ENCODE data around the gene NUDT3. TPM values are rescaled to one million over a fixed set of nuclear protein-coding genes. Genes with fewer than 3 reads are reported as not detected.
A peak's percentile ranks its signal among the peaks of the same experiment; 100 is the strongest.

Gene NUDT3
- total and polyA plus RNA-seq, 9 of the 15 experiments (the other 6 are each of a cell fraction or from before 2014, with no cell fraction given) = 5.4 to 81.2 (median 56.4) TPM

GRCh38 chr6:34281702-34282334, 110.7 kb downstream of the NUDT3 start (continued):
- TF ChIP-seq POLR3G (IDR thresholded peaks at IDR 0.05; ENCODE audit: extremely low read depth, insufficient read length, insufficient replicate concordance) (no peak), SNIP1 (IDR thresholded peaks at IDR 0.05; ENCODE audit: low read depth) (no peak), TCF3 (CRISPR knock-in tag; IDR thresholded peaks at IDR 0.05) (peak; percentile 99), NKRF (IDR thresholded peaks at IDR 0.05; ENCODE audit: borderline replicate concordance) (no peak), ZNF436 (CRISPR knock-in tag; IDR thresholded peaks at IDR 0.05) (no peak), PRMT5 (CRISPR knock-in tag; IDR thresholded peaks at IDR 0.05) (no peak), CBX3 (IDR thresholded peaks at IDR 0.05; ENCODE audit: borderline replicate concordance in 1 of 2, low read length in 2 of 2) (peak in 1 of 2 experiments; percentile 50; a peak in 1 of 3 replicates), POLR2B (IDR thresholded peaks at IDR 0.05; ENCODE audit: low read depth, partially characterized antibody) (no peak), RUNX1 (IDR thresholded peaks at IDR 0.05; ENCODE audit: low read depth) (0 out of 2 replicates have a peak, but pooled peaks have one; percentile 65), MTA2 (IDR thresholded peaks at IDR 0.05; ENCODE audit: low read depth) (peak; percentile 92), ETS2 (tag; IDR thresholded peaks at IDR 0.05; ENCODE audit: borderline replicate concordance, poor library complexity, severe bottlenecking) (no peak), STAT5A (IDR thresholded peaks at IDR 0.05; ENCODE audit: borderline replicate concordance, low read length) (peak; percentile 91), ZNF143 (CRISPR knock-in tag; IDR thresholded peaks at IDR 0.05) (no peak), ZNF384 (IDR thresholded peaks at IDR 0.05; ENCODE audit: low read depth, low read length) (peak; percentile 73), SPI1 (IDR thresholded peaks at IDR 0.05; ENCODE audit: borderline replicate concordance, low read depth, low read length) (peak; percentile 15; the same call in 1 of the 2 replicates), ZNF140 (CRISPR knock-in tag; IDR thresholded peaks at IDR 0.05) (no peak), RCOR1 (IDR thresholded peaks at IDR 0.05; ENCODE audit: borderline replicate concordance in 1 of 2, low read depth in 2 of 2, low read length in 2 of 2) (peak; percentile 91 to 97; a peak in 3 of 4 replicates), MXI1 (IDR thresholded peaks at IDR 0.05; ENCODE audit: low read depth, low read length) (no peak), FOXM1 (IDR thresholded peaks at IDR 0.05; ENCODE audit: low read depth) (peak; percentile 88), FOXM1 (CRISPR knock-in tag; IDR thresholded peaks at IDR 0.05; ENCODE audit: low read depth) (no peak), THRA (IDR thresholded peaks at IDR 0.05) (no peak), SMARCE1 (IDR thresholded peaks at IDR 0.05) (peak; percentile 83)
- TF ChIP-seq, protein P1, sequence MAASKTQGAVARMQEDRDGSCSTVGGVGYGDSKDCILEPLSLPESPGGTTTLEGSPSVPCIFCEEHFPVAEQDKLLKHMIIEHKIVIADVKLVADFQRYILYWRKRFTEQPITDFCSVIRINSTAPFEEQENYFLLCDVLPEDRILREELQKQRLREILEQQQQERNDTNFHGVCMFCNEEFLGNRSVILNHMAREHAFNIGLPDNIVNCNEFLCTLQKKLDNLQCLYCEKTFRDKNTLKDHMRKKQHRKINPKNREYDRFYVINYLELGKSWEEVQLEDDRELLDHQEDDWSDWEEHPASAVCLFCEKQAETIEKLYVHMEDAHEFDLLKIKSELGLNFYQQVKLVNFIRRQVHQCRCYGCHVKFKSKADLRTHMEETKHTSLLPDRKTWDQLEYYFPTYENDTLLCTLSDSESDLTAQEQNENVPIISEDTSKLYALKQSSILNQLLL (CRISPR knock-in tag; IDR thresholded peaks at IDR 0.05; ENCODE audit: borderline replicate concordance) = no peak
- TF ChIP-seq, protein P2, sequence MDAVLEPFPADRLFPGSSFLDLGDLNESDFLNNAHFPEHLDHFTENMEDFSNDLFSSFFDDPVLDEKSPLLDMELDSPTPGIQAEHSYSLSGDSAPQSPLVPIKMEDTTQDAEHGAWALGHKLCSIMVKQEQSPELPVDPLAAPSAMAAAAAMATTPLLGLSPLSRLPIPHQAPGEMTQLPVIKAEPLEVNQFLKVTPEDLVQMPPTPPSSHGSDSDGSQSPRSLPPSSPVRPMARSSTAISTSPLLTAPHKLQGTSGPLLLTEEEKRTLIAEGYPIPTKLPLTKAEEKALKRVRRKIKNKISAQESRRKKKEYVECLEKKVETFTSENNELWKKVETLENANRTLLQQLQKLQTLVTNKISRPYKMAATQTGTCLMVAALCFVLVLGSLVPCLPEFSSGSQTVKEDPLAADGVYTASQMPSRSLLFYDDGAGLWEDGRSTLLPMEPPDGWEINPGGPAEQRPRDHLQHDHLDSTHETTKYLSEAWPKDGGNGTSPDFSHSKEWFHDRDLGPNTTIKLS (IDR thresholded peaks at IDR 0.05; ENCODE audit: borderline replicate concordance, low read depth) = 0 out of 2 replicates have a peak, but pooled peaks have one; percentile 42
